Measurements from ENCODE around the gene RAD21L1. TPM values are rescaled to one million over a fixed set of nuclear protein-coding genes. Genes with fewer than 3 reads are reported as not detected.

The RAD21L1 gene
- total and polyA plus RNA-seq, 2 of the 8 experiments (the other 6 are each of a cell fraction or from before 2014, with no cell fraction given) = 0.06 to 0.26 TPM

- TF ChIP-seq CHD7 (IDR thresholded peaks at IDR 0.05; ENCODE audit: insufficient replicate concordance, low read length) (no peak), BCL11A (IDR thresholded peaks at IDR 0.05; ENCODE audit: low read depth in 2 of 2, low read length in 2 of 2) (no peak), GTF2F1 (IDR thresholded peaks at IDR 0.05; ENCODE audit: borderline replicate concordance, low read depth, low read length) (no peak), SRF (IDR thresholded peaks at IDR 0.05; ENCODE audit: low read depth, low read length) (no peak), SP1 (IDR thresholded peaks at IDR 0.05; ENCODE audit: low read depth, low read length) (no peak), ZNF274 (IDR thresholded peaks at IDR 0.05; ENCODE audit: borderline replicate concordance, extremely low read depth, low read length) (no peak), SUZ12 (IDR thresholded peaks at IDR 0.05; ENCODE audit: low read length) (no peak), TBP (IDR thresholded peaks at IDR 0.05; ENCODE audit: low read depth, low read length) (no peak), EGR1 (IDR thresholded peaks at IDR 0.05; ENCODE audit: borderline replicate concordance, low read depth, low read length) (no peak), PHF8 (conservative IDR thresholded peaks at IDR 0.05; ENCODE audit: low read depth, low read length) (no peak), FOSL1 (IDR thresholded peaks at IDR 0.05; ENCODE audit: insufficient read depth, low read depth, low read length) (no peak), NANOG (IDR thresholded peaks at IDR 0.05; ENCODE audit: insufficient read depth, low read depth, low read length, poor library complexity, severe bottlenecking) (no peak)
Observed at GRCh38 chr20:1242099-1242498, 16.3 kb downstream of the RAD21L1 start (continued).

Data from H1 (cell line).